GM12801 (cell line): ENCODE data around the gene MYL2.

Source experiments
- CTCF ChIP-seq: IDR thresholded peaks from one replicate; pipeline ENCODE4 v1.5.1; 2011; ENCODE audit warnings: control low read depth; ENCODE audit not compliant: insufficient read length; ENCODE audit errors: extremely low read depth

The MYL2 gene

GRCh38 chr12:110920324-110920910 is at the start of gene MYL2:
Gene MYL2 (minus strand): TSS chr12:110920579. CDS start chr12:110920529, 50 bp downstream.
- no peak for TF ChIP-seq CTCF

GRCh38 chr12:110966081-110966760 is 45.8 kb upstream of the MYL2 start:
- no peak for TF ChIP-seq CTCF

GRCh38 chr12:110965574-110965973 is 45.2 kb upstream of the MYL2 start:
- no peak for TF ChIP-seq CTCF

- no peak for TF ChIP-seq CTCF
These were observed 40.4 kb upstream of the MYL2 start for GRCh38 chr12:110960795-110961194.

GRCh38 chr12:110957652-110958051 is 37.3 kb upstream of the MYL2 start:
- TF ChIP-seq CTCF, result no peak

- TF ChIP-seq CTCF, result no peak
These were observed 36.8 kb upstream of the MYL2 start for GRCh38 chr12:110957159-110957558.

GRCh38 chr12:110948041-110948440 is 27.7 kb upstream of the MYL2 start:
- no peak for TF ChIP-seq CTCF
